ENCODE results near the gene SPR.

GRCh38 chr2:72940361-72940760, 53.2 kb downstream of the SPR start:
- TF ChIP-seq CTCF (conservative IDR thresholded peaks at IDR 0.05; ENCODE audit: low read length) (no peak), EZH2phosphoT487 (IDR thresholded peaks at IDR 0.05; ENCODE audit: borderline replicate concordance) (no peak)

Measured in Loucy (cell line).